DMS153 treated with DMSO at 0.1 percent for 48 hours (cell line): ENCODE data around the gene GANC.

Experiments
- DNase-seq: peaks from one replicate; lab custom pipeline; 2025; ENCODE audit not compliant: unreplicated experiment; lab: John Stamatoyannopoulos, UW

GANC gene

DNA sequence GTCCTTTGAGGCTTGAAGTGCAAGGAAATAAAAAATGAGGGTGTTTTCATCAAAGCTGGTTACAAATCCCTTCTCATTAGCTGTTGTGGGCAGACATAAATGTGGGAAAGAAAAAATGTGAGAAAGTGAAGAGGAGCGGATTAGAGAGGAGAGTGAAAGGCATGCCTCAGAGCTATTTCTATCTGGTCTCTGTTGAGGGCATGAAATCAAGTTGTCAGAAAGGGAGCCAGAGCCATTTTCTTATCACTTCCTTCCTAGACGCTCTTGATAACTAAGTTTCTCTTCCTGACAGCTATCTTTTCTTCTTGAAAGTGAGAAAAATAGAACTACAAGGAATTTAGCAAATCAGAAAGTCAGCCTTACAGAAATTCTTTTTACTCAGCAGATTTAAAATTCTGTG lies 65.5 kb downstream of the GANC start:
- DNase-seq = no peak

DNA sequence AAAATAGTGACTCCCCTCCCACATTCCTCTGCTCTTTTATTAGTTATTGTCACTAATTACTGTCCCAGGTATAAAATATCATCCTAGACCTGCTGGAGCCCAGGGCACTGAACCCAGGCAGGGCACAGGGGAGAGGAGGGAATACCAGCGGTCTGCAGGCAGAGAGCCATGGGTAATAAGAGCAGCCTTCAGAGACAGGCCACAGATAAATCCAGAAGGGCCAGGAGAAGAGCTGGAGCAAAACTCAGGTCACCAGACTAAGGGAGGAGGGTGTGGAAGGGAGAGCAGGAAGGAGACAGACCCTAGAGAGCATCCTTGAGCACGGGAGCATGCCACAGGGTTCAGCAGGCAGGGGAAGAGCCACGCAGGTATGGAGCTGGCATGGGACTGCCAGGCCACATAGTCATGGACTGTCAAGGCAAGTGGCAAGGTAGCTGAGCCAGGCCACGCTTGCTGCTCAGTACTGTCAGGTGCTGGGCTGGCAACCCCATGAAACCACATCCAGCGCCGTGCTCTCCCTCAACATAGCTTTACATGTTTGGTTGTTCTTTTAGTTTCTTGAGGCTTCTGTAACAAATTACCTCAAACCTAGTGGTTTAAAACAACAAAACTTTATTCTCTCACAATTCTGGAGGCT lies 70.7 kb downstream of the GANC start:
- DNase-seq = no peak

GRCh38 chr15:42344763-42345162 lies 71.8 kb downstream of the GANC start:
- no peak for DNase-seq

GRCh38 chr15:42345504-42345903 lies 72.5 kb downstream of the GANC start:
- no peak for DNase-seq

GRCh38 chr15:42348083-42348482 lies 75.1 kb downstream of the GANC start:
- DNase-seq = no peak

- DNase-seq = no peak
These were observed 76.2 kb downstream of the GANC start for GRCh38 chr15:42349186-42349585.

- DNase-seq = no peak
These were observed 79.4 kb downstream of the GANC start for GRCh38 chr15:42352401-42352800.

GRCh38 chr15:42353061-42353460 lies 80.1 kb downstream of the GANC start:
- no peak for DNase-seq

DNA sequence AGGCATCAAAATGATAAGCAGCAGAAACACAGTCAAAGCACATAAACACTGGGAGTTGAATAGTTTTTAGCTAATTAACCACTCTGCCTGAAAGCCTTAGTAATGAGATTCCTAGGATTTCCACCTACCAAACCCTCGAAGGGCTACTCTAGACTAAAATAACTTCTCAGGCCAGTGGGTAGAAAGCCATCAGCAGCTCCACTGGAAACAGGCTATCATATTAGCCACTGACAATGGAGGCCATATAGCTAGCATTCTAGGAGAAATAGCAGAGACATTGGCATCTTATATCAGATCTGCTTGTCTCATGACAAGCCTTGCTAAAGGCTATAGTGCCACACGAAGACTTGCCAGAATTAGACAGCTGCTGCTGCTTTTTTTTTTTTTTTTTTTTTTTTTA lies 81.8 kb downstream of the GANC start:
- DNase-seq = no peak

GRCh38 chr15:42355291-42355690 lies 82.3 kb downstream of the GANC start:
- DNase-seq = no peak

DNA sequence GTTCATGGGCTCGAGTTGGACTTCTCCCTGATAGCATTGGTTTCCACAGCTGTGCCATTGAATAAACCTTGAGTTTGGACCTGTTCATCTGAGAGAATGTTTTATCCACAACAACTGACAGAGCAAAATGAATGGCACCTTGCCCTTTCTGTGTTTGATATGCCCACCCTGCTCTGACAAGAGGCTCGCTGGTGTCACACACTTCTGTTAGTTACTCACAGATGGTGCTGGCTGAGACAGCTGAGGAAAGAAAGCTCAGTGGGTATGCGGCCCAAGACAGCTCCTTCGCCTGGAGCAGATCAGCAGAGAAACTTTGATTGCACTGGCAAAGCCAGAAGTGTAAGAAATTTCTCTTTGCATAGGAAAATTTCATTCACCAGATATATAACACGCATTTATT lies 83.8 kb downstream of the GANC start:
- DNase-seq = no peak

DNA sequence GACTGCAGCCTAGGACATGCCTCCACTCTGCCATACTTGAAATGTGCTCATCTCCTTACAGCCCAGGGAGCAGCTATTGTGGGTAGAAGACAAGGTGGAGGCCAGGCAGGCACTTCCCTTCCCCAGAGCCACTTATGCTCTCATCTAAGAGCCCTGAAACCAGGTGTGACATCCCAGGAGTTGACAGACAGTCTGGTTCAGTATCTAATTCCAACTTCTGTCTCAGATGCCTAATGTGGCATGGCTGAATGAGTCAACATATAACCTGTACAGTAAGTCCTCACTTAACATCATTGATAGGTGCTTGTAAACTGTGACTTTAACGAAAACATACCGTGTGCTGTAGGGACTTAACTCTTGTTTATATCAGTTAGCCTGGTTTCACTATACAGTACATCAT lies 85.1 kb downstream of the GANC start:
- DNase-seq = no peak

- DNase-seq = no peak
These were observed 86.2 kb downstream of the GANC start, which contains the start of gene CAPN3 for GRCh38 chr15:42359249-42359648. Gene CAPN3 (plus strand): TSS chr15:42359501. CDS start chr15:42359806, 305 bp downstream.

DNA sequence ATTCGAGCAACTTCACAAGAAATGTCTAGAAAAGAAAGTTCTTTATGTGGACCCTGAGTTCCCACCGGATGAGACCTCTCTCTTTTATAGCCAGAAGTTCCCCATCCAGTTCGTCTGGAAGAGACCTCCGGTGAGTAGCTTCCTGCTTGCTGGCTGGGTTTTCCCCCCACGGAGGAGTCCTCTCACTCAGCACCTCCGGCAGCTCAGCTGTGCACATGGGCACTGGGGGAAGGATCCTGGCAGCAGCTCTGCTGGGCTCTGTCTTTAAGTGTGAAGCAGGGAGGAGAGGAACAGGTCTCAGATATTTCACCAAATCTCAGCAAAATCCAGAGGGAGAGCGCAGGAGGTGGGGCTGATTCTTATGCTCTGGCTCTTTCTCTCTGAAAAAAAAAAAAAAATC lies 87.0 kb downstream of the GANC start:
- no peak for DNase-seq

GRCh38 chr15:42360535-42361112 lies 87.6 kb downstream of the GANC start:
- no peak for DNase-seq

DNA sequence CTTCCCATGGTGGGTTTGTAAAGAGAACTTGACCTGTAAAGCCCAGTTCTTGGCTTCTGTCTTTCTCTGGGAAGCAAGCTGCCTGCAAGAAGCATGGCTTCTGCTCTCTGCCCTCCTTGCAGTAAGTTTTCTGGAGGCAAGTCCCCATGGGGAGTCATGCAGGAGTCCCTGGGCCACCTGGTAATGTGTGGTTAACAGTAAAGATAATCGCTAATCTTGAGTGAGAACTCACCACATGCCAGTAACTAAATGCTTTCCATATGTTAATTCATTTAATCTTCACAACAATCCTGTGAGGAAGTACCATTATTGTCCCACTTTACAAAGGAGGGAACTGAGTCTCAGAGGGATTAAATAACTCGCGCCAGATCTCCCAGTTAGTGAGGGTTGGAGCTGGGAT lies 90.5 kb downstream of the GANC start:
- no peak for DNase-seq

GRCh38 chr15:42363942-42364341 lies 90.9 kb downstream of the GANC start:
- DNase-seq = no peak

GRCh38 chr15:42364529-42364928 lies 91.5 kb downstream of the GANC start:
- DNase-seq = peak; percentile 33

DNA sequence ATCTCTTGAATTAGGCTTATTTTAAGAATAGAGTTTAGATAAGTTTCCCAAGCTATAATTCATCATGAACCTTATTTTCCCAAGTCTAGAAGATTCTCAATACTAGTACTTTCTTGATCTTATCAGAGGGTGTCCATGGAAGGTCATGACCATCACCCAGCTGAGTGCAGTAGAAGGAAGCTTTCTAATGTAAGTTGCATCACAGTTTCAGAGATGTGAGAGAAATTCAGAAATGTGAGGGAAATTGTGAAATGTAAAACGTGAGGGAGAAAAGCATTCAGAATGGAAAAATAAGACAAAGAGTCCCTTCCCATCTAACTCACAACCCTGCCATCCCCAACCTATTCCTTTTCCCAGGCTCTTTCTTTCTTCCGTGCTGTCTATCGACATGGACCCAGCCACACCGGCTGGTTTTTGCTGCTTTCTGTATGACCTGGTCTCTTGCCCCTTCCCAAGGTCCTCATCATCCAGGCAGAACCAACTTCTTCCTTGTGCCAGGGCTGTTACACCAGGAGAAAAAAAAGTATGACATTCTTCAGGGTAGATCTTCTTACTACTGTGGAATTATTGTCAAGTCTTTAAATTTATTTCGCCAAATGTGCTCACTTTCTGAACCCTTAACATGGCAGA lies 93.0 kb downstream of the GANC start:
- no peak for DNase-seq

DNA sequence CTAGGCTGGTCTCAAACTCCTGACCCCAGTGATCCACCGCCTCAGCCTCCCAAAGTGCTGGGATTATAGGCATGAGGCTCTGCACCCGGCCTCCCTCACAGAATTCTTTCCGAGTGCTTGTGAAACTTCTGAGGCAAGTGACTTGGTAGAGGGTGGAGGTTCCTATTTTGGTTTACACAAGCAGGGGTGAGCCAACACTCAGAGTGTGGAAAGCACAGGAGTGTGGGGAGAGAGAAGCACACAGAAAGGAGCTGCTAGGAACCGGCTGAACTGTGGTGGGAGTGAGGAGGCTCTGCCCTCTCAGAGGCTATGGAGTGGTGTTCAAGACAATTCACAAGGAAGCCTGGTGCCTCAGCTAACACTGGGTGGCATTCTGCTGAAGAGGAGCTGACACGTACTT lies 94.0 kb downstream of the GANC start:
- no peak for DNase-seq

DNA sequence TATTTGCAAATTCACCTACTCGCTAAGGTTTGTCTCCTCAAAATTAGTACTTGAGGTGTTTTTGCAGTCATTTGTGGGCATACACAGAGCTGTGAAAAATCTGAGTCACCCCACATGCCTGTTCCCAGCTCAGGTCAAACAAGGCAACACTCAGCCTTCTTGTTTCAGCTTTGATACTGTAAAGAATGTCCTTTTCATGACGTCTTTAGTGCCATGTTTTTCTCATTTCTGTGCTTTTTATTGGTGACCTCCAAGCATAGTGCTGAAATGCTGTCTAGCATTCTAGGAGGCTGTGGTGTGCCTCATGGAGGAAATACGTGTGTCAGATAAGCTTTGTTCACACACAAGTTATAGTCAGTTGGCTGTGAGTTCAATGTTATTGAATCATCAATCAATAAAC lies 95.1 kb downstream of the GANC start:
- no peak for DNase-seq

DNA sequence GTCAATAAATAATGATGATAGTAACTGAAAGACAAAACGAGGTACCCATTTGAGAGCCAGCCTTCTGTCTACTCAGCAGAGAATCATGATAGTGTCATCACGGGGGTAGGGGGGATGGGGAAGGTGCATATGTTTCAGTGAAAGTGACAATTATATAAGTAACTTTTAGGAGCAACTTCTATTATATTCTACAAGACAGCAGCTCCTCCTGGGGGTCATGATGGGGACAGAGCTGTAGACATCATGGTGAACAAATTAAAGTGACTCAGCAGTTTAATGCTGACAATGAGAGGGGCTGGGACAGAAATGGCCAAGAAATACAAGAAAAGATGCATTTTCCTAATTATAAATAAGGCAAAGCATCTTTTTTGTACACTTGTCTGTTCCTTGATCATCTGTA lies 98.1 kb downstream of the GANC start:
- DNase-seq = no peak

DNA sequence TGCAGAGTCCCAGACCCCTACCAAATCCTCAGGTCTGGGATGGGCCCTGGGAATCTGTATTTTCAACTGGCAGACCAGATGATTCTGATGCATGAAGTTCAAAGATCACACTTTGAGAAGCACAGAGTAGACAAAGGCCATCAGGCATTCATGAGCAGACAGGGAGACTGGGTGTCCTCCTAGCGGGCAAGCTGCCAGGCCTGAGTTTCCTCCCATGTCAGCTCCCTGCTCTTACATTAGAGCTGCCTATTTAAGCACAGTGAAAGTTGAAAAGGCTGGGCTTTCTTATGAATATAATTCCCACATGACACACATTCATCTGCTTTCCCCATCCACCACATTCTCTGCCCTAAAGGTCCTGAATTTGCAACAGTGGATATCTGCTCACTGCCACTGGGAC lies 100.3 kb downstream of the GANC start:
- no peak for DNase-seq
